CD4-positive, alpha-beta T cell treated with Interleukin-21 for 1 hour (primary cell): ENCODE measurements around the gene CACNA1B.
"Not testable (repeated sequence)": the region's sequence is repeated elsewhere in the genome, so short reads cannot be mapped to it uniquely, and the experiment has no call there.

Source experiments
- DNase-seq: peaks from one replicate; pipeline ENCODE4 v3.0.0-alpha.2; 2020

Gene CACNA1B

DNA sequence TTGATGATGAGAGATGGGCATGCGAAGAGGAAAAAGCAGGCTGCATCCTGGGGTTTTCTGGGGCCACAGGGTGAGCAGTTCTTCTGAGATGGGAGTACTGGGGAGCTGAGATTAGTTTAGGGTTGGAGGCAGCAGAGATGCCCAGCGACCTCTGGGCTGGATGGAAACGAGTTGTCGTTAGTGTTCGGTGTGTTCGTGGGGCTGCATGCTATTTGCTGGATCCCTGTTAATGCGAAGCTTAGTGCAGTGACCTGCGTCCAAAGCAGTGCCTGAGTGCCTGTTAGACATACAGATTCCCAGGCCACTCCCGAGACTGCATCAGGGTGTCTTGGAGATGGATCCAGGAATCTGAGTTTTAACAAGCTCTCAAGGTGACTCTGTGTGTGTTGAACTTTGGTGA lies 201.3 kb downstream of the CACNA1B start:
- DNase-seq: no peak

DNA sequence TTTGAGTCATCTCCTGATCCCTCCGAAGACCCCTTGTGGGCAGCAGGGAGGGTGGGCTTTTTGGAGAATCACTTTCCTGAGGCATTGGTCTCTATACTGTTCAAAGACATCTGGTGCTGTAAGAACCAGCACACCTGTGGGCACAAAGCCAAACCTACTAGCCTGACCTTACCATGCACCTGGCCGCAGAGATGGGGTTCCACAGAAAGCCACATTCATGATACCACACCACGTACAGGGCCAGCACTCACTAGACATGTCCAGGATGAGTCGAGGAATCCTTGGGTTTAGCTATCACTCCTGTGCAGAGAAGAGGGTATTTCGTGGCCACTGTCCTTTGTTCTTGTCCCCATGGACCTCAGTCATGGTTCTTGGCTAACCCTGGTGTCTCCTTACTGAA lies 203.4 kb downstream of the CACNA1B start:
- DNase-seq: no peak

DNA sequence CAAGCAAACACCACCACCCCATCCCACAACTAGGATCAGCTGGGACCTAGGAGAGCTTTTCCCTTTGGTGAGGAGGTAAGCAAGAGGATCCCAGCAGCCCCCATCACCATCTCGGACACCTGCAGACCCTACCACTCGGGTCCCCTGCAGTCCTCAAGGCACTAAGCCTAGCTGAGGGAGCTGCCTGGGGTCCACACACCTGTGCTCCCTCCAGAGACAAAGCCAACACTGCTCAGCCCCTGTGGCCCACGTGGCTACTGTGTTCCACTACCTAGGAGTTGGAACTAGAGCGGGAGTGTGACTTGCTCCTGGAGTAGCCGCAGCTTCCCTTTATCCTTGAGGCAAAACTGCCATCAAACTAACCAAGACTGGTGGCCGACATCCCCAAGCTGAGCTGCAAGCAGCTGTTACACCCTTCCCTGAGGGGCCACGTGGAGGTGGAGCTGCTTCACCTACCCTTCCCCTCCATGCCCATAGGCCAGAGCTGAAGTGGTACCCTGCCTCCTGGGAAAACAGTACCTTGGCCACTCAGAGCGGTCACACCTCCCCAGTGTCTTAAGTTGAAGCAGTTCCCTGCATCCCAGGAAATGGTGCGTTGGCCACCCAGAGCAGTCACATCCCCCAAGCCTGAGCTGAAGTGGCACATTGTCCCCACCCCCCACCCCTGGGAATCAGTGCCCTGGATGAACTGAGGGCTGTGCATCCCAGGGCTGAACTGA lies 205.5 kb downstream of the CACNA1B start:
- no peak for DNase-seq

DNA sequence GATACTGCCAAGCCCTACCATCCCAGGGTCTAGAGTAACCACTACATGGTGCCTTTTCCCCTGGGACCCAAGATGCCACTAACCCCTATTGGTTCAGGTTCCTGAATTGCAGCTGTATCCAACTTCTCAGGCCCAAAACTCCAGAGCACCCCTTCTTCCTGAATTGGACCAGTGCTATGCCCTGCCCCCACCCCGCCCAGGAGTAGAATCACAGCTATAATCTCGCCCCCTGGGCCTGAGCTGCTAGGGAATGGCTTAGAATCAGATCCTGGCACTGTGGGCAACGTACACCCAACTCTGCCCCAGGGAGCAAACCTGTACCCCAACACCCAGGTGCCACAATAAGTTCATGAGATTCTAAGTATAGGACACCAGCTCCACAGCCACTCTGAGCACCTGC lies 206.3 kb downstream of the CACNA1B start:
- DNase-seq: no peak

DNA sequence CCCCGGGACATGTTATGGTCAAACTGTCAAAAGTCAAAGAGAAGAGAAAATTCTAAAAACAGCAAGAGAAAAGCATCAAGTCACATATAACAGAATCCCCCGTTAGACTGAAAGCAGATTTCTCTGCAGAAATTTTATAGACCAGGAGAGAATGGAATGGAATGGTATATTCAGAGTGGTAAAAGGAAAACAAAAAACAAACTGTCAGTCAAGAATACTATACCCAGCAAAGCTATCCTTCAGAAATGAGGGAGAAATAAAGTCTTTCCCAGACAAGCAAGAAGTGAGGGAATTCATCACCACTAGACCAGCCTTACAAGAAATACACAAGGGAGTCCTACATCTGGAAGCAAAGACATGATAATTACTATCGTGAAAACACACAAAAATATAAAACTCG lies 208.0 kb downstream of the CACNA1B start:
- no peak for DNase-seq

DNA sequence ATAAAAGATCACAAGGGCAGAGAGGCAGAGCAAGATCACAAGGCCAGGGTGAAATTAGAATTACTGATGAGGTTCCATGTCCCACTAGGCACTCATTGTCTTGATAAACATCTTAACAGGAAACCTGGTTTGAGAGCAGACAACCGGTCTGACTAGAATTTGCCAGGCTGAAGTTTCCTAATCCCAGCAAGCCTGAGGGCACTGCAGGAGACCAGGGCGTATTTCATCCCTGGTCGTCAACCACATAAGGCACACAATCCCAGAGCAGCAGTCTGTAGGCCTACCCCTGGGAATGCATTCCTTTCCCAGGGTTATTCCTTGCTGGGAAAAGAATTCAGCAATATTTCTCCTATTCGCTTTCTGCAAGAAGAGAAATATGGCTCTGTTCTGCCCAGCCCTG lies 214.5 kb downstream of the CACNA1B start:
- DNase-seq: not testable (repeated sequence)

DNA sequence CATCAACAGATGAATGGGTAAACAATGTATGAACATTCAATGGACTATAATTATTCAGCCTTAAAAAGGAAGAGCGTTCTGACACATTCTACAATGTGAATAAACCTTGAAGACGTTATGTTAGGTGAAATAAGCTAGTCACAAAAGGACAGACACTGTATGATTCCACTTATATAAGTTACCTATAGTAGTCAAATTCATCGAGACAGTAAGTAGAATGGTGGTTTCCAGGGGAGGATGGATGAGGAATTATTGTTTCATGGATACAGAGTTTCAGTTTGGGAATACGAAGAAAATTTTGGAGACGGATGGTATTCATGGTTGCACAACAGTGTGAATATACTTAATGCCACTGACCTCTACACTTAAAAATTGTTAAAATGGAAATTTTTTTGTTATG lies 216.4 kb downstream of the CACNA1B start:
- DNase-seq: no peak

DNA sequence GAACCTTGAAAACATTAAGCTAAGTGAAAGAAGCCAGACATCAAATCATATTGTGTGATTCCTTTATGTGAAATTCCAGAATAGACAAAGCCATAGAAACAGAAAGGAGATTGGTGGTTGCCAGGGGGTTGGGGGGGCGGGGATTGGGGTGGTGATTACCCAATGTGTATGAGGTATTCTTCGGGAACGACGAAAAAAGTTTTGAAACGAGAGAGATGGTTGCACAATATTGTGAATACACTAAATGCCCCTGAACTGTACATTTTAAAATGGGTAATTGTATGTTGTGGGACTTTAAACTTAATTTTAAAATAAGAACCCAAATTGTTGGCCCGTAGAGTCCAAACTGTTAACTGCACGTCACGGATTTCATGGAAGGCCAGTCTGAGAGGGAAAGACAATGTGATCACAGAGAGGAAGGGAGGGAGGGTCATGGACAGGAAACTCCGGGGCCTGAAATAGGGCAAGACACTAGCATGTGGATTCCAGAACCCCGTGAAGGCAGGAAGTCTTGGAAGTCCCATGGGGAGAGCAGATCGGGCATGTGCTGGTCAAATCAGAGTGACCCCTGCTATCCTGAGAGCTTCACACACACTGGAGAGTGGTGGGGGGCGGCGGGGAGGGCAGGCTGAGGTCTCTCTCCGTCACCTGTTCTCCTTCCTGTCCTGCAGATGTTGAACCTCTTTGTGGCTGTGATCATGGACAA lies 218.4 kb downstream of the CACNA1B start:
- no peak for DNase-seq

DNA sequence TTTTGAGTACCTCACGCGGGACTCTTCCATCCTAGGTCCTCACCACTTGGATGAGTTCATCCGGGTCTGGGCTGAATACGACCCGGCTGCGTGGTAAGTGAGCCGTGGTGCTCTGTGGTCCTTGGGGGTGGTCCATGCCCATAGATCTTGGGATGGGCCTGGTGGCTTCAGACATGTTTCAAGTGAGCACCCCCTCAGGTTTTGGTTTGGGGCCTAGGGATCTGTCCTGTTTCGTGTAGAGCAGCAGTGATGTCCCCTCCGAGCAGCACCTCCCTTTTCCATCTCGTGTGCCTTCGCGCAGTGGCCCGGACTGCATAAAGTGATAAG lies 218.9 kb downstream of the CACNA1B start:
- DNase-seq: no peak

DNA sequence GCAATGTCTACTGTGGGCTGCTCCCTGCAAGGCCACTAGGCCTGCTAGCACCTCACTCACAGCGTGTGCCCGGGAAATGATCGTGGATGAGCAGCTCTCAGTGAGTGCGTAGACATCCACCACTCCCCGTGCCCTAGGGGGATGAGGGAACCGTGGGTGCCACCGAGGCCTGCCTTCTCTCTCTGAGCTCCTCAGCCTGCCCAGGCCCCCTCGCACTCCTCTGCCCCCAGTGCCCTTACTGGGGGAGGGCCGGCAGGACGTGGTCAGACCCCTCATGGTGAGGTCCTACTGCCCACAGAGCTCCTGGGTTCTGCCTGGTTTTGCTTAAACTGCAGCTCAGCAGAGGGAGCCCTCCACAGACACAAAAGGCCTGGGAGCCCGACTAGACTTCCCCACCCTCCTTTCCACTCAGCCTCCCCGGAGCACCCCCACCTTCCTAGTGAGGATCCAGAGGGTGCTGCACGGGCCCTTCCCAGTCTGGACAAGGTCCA lies 220.0 kb downstream of the CACNA1B start:
- no peak for DNase-seq

DNA sequence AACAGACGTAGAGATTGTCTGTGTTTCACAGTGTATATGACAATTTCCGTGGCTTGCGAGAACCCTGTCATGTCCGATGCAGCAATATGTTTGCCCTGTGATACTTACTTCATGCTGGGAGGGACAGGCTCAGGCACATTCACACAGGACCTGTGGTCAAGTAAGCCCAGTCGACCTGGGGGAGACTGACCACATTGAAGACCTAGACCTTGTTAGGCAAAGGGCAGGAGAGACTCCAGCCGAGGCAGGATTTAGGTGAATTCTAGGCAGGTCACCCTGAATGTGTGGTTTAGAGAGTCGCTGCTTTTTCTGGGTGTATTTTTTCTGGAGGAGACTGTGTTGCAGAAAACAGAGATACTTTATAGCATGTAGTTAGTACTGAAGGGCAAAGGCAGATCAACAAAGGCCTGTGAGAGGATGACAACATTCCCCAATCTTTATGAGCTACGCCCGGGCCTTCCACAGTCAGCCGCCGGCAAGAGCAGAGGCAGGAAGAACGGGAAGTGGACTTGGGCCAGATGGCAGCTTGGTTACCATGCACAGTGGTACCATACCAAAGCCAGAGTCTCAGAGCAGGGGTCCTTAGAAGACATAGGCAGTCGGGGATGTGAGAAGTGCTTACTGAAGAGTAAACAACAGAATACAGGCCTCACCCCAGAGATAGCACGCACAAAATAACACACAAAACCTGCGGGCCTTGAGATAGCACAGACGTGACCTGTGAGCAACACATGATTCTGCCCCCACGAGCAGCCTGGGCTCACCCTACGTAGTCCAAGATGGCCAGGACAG lies 220.7 kb downstream of the CACNA1B start:
- no peak for DNase-seq

DNA sequence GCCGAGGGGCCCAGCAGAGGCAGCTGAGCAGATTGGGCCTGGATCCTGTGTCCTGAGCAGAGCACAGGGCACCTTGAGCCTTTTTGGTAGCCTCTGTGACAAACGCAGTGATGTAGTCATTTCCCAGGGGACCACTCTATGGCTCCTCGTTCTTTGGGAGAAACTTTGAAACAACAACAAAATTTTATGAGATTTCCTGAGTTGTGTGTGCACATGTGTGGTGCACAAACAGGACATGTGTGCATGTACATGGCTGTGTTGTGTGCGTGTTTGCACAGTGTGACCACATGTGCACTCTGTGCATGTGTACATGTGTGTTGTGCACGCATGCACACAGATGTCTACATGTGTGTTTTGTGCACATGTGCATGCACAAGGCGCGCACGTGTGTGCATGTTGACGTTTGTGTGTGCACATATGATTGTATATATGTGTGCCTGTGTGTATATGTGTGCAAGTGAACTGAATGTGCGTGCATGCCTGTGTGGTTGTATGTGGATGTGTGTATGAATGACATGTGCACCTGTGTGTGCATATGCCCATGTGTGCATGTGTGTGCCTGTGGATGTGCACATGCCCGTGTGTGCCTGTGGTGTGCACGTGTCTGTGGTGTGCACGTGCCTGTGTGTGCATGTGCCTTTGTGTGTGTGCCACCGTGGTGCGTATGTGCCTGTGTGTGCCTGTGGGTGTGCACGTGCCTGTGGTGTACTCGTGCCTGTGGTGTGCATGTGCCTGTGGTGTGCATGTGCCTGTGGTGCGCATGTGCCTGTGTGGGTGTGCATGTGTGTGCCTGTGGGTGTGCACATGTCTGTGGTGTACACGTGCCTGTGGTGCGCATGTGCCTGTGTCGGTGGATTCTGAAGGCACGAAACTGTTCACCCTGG lies 221.6 kb downstream of the CACNA1B start:
- DNase-seq: no peak

DNA sequence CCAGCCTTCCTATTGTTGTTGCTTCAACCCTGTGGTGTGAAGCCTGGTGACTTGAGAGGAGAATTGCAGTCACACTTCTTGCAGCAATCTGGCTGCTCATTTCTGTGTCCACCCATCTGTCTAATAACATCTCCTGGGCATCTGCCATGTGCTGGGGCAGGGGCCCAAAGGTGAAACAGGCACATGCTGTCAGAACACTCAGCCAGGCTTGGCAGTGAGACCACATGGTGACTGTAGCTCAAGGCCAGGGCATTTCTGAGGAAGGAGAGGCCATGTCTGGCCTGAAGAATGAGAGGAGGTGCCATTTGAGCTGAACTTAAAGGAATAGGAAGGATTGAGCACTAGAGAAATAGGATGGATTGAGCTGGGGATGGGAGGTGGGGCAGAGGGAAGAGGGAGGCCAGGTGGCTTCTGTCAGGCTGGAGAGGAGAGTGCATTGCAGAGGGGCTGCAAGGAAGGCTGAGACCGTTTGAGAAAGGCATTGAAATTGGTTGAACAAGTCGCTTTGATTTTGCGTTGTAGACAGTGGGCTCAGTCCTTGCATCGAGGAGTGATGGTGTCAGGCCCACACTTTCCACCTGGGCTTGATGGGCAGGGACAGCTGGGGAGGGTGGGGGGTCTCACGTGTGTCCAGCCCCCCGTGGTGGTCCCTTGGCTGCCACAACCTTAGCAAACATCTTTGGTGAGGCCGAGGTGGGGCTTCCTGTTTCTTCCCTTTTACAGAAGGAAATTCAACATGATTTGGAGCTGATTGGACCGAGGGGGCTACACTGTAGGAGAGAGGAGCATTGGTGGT lies 222.4 kb downstream of the CACNA1B start:
- DNase-seq: no peak

DNA sequence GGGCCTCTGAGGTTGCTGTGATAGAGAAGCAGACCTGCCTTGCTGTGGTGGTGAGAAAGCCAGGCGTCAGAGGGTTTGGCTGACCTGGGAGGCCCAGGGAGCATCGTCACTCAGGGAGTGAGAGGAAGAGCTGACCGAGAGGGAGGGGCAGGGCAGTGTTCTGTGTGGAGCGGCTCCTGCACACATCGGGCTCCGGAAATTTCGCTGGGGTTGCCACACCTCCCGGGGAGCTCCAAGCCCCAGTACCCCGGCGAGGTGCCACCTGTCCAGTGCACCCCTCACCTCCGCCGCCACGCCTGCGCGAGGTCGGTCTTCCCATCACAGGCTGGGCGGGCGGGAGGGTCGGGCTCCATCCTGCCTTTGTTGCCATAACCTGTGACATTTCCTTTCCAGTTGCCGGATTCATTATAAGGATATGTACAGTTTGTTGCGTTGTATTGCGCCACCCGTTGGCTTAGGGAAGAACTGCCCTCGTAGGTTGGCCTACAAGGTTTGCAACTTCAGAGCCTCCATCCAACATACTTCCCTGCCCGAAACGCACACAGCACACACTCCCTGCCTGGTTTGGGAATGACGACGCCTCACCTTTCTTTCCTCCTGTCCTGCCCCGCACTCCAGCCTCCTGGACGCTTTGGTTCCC lies 223.2 kb downstream of the CACNA1B start:
- no peak for DNase-seq

DNA sequence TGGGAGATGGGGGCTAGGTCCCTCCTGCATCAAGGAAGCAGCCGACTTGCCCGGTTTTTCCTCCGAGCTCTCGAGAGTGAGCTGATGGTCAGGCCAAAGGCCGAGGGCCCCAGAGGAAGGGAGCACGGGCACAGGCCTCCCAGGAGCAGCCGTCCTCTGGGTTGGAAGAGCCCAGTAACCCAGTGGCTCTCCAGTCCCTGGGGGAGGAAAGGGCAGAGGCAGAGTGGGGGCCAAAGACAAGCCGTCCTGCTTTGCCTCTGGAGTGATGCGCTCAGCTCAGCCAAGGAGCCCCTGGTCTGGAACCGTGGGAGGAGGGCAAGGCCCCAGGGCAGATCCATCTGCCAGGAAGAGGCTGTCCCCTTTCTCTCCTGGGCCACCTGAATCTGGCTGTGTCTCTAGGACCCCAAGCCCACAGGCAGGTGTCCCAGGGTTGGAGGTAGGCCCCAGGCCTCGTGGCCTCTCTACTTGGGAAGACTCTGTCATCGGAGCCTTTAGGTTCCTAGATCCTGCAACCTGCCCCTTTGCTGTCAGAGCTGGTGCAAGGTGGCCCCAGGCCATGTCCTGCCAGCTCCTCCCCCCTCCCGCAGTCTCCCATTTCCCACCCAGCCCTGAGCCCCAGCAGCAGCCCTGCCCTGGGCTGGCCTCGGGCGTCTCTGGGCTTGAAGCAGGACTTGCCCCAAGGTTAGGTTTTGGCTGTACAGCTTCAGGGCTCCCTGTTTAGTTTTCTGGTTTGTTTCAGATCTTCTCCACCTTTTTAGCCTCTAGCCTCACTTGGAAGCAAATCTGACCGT lies 224.1 kb downstream of the CACNA1B start:
- no peak for DNase-seq

DNA sequence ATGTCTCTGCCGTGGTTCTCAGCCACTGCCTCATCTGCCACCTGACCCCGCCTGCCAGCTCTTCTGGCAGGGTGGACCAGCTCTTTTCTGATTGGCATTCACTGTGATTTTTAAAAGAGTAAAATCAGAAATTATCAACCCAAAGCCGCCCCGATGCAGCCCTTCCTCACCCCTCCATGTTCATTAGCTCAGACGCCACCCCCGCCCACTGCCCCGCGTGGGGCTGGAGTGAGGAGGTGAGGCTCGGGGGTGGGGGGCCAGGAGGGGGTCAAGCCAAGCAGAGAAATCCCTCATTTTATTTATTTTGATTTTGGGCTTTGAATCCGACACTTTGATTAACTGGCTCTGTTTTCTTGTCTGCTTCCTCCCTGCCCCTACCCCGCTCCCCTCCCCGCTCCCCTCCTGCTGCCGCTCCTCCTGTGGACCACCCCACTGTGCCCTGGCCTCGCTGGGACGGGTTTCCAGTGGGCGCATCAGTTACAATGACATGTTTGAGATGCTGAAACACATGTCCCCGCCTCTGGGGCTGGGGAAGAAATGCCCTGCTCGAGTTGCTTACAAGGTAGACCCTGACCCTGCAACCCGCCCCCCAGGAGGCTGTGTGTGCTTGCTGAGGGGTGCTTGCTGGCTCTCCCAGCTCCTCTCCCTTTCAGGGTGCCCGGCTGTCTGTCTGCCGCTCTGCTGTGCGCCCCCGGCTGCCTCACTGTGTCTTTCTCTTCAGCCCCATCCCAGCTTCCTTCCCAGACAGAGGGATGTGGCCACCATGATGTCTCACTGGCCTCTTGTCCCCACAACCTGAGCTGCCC lies 224.9 kb downstream of the CACNA1B start:
- DNase-seq: no peak

DNA sequence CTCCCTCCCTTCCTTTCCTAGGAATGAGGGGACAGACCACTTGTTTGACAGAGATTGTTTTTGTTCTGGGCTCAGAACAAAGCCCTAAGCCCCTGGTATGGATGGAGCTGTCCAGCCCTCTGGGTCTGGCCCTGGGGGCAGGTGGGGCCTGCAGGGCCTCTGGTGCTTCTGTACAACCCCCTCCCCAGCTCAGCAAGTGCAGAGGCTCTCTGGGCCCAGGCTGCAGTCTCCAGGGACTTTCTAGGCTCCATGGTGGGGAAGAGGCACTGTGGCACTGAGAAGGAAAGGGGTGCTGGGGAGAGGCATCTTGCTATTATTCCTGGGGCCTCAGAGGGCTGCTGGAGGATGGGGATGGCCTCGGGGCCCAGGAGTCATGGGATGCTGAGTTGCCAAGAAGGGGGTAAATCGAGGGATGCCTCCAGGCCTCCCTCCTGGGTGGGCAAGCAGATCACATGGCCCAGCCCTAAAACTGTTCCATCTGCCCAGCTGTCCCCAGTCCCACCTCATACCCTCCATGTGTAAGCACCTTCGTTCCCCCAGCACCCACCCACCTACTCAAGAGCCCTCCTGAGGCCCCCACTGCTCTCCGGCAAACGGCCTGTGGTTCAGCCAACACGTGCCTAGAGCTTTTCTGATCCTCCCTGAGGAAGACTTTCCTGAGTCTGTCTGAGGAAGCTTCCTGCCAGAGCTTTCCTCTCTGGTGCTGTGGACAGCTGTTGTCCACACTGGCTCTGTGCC lies 225.7 kb downstream of the CACNA1B start:
- DNase-seq: no peak

DNA sequence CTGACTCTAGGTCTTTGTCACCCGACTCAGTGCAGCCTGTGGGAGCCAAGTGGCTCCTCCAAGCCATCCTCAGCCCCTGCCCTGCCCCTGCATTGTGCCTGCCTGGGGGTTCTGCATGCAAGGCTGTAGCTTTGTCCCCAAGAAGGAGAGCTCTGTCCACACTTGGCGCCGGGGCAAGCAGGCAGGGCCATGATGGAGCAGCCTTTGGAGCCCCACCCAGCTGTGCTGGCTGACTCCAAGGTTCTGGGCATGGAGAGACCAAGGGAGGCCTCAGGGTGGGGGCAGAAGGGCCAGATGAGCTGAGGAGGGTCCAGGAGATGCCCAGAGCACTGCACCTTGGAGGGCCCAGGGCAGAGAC lies 226.2 kb downstream of the CACNA1B start:
- DNase-seq: no peak
